VCaP (cell line): Measurements from ENCODE around the gene TBC1D22A.

Source experiments
- H3K27ac ChIP-seq: fragments of 450-650 bp; 2 replicates; pipeline ENCODE4 v1.5.1; 2017
- TF ChIP-seq, protein P1 (sequence below): fragments of 450-650 bp; conservative IDR thresholded peaks from 2 replicates; pipeline ENCODE4 v1.5.1; 2017; ENCODE audit warnings: mild to moderate bottlenecking, moderate library complexity

The TBC1D22A gene

DNA sequence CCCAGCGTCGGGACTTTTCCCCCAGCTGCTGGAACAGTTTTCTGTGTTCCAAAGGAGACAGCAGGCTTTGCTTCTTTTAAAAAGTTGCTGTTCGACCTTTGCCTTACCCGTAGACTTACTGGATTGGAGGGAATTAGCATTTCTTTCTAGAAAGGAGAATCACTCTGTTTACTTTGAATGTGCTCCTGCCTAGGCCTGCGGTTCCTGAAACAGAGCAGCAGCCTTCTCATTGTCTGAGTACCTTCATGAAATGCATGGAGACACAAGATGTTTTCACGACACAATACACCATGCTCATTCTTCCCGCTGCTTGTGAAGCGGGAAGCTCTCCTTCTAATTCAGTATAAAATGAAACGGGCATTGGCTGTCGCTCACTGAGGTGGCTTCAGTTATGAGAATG is 196.2 kb downstream of the TBC1D22A start:
- no peak overlapping the region for H3K27ac ChIP-seq
- TF ChIP-seq, protein P1, sequence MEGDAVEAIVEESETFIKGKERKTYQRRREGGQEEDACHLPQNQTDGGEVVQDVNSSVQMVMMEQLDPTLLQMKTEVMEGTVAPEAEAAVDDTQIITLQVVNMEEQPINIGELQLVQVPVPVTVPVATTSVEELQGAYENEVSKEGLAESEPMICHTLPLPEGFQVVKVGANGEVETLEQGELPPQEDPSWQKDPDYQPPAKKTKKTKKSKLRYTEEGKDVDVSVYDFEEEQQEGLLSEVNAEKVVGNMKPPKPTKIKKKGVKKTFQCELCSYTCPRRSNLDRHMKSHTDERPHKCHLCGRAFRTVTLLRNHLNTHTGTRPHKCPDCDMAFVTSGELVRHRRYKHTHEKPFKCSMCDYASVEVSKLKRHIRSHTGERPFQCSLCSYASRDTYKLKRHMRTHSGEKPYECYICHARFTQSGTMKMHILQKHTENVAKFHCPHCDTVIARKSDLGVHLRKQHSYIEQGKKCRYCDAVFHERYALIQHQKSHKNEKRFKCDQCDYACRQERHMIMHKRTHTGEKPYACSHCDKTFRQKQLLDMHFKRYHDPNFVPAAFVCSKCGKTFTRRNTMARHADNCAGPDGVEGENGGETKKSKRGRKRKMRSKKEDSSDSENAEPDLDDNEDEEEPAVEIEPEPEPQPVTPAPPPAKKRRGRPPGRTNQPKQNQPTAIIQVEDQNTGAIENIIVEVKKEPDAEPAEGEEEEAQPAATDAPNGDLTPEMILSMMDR, result no peak

DNA sequence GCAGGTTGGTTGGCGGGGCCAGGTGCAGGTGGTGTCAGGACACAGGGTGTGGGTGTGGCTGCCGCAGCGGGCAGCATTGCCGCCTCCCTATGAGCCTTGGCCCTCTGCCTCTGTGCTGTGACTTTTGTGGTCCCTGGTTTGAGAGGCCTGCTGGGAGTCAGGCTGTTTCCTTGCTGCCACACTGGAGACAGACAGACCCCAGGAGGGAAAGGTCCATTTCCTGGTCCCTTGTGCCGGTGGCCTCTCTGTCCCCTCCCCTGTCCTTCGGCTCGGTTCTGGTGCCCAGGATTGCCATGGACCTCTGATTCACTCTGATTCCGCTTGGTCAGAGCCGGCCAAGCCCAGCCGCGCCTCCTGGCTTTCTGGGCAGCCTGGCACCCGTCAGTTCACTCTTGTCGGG is 196.9 kb downstream of the TBC1D22A start:
- TF ChIP-seq, protein P1, result no peak
- no peak overlapping the region for H3K27ac ChIP-seq

DNA sequence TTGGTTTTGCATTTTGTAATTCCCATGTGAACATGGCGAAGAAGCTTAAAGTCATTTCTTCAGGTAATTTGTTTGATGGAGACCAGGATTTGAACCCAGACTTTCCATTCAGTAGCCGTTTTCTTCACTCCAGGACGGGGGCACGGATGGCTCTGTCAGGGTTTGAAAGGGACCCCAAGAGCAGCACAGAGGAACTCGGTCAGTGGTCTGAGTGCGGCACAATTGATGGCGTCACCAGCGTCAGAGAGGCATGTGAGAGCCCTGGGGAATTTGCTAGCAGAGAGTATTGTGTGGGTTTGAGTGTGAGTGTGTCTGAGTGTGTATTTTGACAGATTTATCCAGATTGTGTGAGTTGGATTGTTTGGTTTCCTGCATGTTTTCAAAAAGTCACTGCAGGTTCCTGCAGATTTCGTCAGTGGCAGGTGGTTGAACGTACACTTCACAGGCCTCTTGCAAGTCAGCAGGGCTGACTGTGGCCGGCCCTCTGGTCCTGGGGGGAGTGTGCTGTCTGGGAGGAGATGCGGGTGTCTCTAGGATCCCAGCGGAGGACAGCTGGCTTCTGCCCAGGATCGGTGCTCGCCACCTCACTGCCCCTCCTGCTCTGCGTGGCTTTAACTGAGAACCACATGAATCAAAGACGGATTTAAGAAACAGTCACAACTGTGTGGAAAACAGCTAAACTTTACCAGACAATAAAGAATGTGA is 199.3 kb downstream of the TBC1D22A start:
- no peak overlapping the region for H3K27ac ChIP-seq
- TF ChIP-seq, protein P1, result no peak

DNA sequence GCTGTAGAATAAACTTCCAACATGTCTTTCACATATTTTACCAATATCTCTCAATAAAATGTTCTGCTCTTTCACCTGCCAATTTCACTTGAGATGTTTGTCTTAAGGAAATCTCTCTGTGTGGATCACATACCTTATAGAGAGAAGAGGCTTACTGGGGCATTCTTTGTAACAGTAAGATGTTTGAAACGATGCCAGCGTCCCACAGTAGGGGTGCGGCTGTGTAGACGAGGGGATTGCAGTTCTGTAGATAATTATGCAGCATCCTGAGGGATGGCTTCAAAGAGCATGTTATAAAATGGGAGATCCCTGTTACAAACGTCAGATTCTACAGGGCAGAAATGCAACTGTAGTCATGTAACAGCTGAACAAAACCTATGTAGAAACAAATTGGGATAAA is 200.0 kb downstream of the TBC1D22A start:
- TF ChIP-seq, protein P1, result no peak
- no peak overlapping the region for H3K27ac ChIP-seq

- no peak overlapping the region for H3K27ac ChIP-seq
- TF ChIP-seq, protein P1, result no peak
Measured at GRCh38 chr22:46963672-46964545, 201.5 kb downstream of the TBC1D22A start.

GRCh38 chr22:46964773-46965550 is 202.5 kb downstream of the TBC1D22A start:
- TF ChIP-seq, protein P1, result no peak
- no peak overlapping the region for H3K27ac ChIP-seq
